ENCODE results near the gene NTHL1.

DNA sequence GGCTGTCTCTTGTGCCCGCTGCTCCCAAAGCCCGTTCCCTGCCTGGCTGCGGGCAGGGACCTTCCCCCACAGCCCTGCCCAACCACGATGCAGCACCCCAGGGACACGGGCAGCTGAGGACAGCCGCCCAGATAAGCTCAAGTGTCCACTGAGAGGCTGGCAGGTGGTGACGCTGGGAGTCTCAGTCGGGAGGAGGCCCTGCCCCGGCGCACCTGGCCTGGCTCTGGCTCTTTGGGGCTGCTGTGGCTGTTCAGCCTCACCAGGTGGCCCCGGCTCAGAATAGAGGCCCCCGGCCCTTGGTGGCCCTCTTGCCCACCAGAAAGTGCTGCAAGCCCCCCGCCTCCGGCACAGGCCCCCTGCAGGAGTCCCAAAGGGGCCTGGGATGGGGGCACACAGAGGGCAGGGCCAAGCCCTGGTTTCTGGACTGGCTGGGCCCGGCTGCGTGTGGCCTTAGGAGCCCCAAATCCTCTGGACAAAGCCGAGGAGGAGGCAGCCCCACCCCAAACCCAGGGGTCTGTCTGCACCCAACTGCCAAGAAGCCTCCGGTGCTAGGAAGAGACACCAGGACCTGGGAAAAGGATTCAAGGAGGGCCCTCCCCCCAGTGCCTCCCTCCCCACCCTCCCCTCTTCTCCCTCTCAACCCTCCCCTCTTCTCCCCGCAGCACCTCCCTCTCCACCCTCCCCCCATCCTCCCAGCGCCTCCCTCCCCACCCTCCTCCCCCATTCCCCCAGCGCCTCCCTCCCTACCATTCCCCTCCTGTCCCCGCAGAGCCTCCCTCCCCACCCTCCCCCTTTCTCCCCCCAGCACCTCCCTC lies 5.3 kb downstream of the NTHL1 start:
- TF ChIP-seq POLR2AphosphoS5 (IDR thresholded peaks at IDR 0.05; ENCODE audit: borderline replicate concordance, low read depth, low read length) (no peak), EZH2 (IDR thresholded peaks at IDR 0.05) (no peak)

Data from SK-N-MC (cell line).